Femur (tissue), 1 donor: ENCODE results near the gene CAMK4.
"Not testable (repeated sequence)": the region's sequence is repeated elsewhere in the genome, so short reads cannot be mapped to it uniquely, and the experiment has no call there.

Experiments
- DNase-seq: peaks from one replicate; pipeline ENCODE4 v3.0.0-alpha.2; 2017

CAMK4 gene

GRCh38 chr5:111261610-111262009 lies 37.4 kb downstream of the CAMK4 start:
- no peak for DNase-seq

- no peak for DNase-seq
Observed at GRCh38 chr5:111262153-111262552, 38.0 kb downstream of the CAMK4 start.

- DNase-seq = no peak
Observed at GRCh38 chr5:111262815-111263214, 38.6 kb downstream of the CAMK4 start.

- DNase-seq = no peak
Observed at GRCh38 chr5:111266491-111266890, 42.3 kb downstream of the CAMK4 start.

- no peak for DNase-seq
Observed at GRCh38 chr5:111268300-111268699, 44.1 kb downstream of the CAMK4 start.

- no peak for DNase-seq
Observed at GRCh38 chr5:111271885-111272284, 47.7 kb downstream of the CAMK4 start.

GRCh38 chr5:111277061-111277460 lies 52.9 kb downstream of the CAMK4 start:
- DNase-seq = no peak

- peak; percentile 42 for DNase-seq
Observed at GRCh38 chr5:111278858-111279504, 54.8 kb downstream of the CAMK4 start.

GRCh38 chr5:111280282-111280951 lies 56.2 kb downstream of the CAMK4 start:
- no peak for DNase-seq

GRCh38 chr5:111282798-111283197 lies 58.6 kb downstream of the CAMK4 start:
- no peak for DNase-seq

- no peak for DNase-seq
Observed at GRCh38 chr5:111284825-111285224, 60.6 kb downstream of the CAMK4 start.

- no peak for DNase-seq
Observed at GRCh38 chr5:111294551-111294950, 70.4 kb downstream of the CAMK4 start.

GRCh38 chr5:111295649-111296048 lies 71.5 kb downstream of the CAMK4 start:
- no peak for DNase-seq

- DNase-seq = no peak
Observed at GRCh38 chr5:111296570-111296969, 72.4 kb downstream of the CAMK4 start.

- DNase-seq = no peak
Observed at GRCh38 chr5:111299067-111299481, 74.9 kb downstream of the CAMK4 start.

GRCh38 chr5:111299831-111300432 lies 75.7 kb downstream of the CAMK4 start:
- DNase-seq = no peak

- DNase-seq = no peak
Observed at GRCh38 chr5:111301264-111301663, 77.1 kb downstream of the CAMK4 start.

- not testable (repeated sequence) for DNase-seq
Observed at GRCh38 chr5:111302043-111302442, 77.9 kb downstream of the CAMK4 start.

GRCh38 chr5:111308951-111309350 lies 84.8 kb downstream of the CAMK4 start:
- DNase-seq = no peak

GRCh38 chr5:111309384-111309783 lies 85.2 kb downstream of the CAMK4 start:
- no peak for DNase-seq

- DNase-seq = no peak
Observed at GRCh38 chr5:111310711-111311620, 86.8 kb downstream of the CAMK4 start.

GRCh38 chr5:111311666-111312065 lies 87.5 kb downstream of the CAMK4 start:
- DNase-seq = no peak
